Stimulated activated effector memory CD8-positive, alpha-beta T cell treated with anti-CD3 and anti-CD28 coated beads, Interleukin-12 subunit alpha, Interleukin-12 subunit beta, amount 100 ng/mL, for 72 hours (primary cell): ENCODE data around the gene TMEM218.
"Not testable (repeated sequence)": the region's sequence is repeated elsewhere in the genome, so short reads cannot be mapped to it uniquely, and the experiment has no call there.

Experiments used
- ATAC-seq: fragments of 150-1000 bp; cut with Tn5 transposase; 2 replicates; pipeline ENCODE4 v1.10.0; 2021
- DNase-seq, 2 donors: peaks; one replicate each; pipeline ENCODE4 v3.0.0; 2021 to 2022; ENCODE audit warnings: low spot score in 2 of 2
- H3K27ac Mint-ChIP-seq: one replicate; pipeline ENCODE4 v1.8.0; 2022; ENCODE audit warnings: mild to moderate bottlenecking, mixed read lengths
- H3K36me3 Mint-ChIP-seq: one replicate; pipeline ENCODE4 v1.8.0; 2022; ENCODE audit warnings: mild to moderate bottlenecking, mixed read lengths
- H3K4me1 Mint-ChIP-seq: one replicate; pipeline ENCODE4 v1.8.0; 2022; ENCODE audit warnings: mixed read lengths
- H3K4me3 Mint-ChIP-seq: one replicate; pipeline ENCODE4 v1.8.0; 2022; ENCODE audit warnings: mild to moderate bottlenecking, mixed read lengths
- H3K9me3 Mint-ChIP-seq: one replicate; pipeline ENCODE4 v1.8.0; 2022; ENCODE audit warnings: mixed read lengths

The TMEM218 gene

DNA sequence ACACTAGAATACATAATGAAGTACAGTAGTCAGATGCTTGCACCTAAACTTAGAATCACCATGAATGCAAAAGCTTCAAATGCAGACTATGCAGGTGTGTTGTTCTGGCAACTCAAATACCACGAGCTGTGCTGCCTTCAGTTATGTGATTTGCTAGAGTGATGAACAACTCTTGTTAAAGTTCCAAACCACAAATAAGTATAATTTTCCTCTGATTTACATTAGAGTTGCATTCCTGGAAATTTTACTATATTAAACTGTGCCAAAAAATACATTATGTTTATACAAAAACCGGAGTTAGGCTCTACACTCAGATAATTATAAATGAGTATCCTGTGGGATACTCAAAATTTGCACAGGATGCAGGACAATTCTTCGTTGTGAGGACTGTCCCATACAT is 3.0 kb downstream of the TMEM218 start:
- ATAC-seq: no peak
- no peak for DNase-seq
- H3K27ac Mint-ChIP-seq: no peak overlapping the region
- peaks cover 3% of the 10 kb centered on the region for H3K9me3 Mint-ChIP-seq
- peaks cover 11% of the 10 kb centered on the region for H3K36me3 Mint-ChIP-seq
- no peak overlapping the region for H3K4me3 Mint-ChIP-seq
- peaks cover 21% of the 10 kb centered on the region for H3K4me1 Mint-ChIP-seq

DNA sequence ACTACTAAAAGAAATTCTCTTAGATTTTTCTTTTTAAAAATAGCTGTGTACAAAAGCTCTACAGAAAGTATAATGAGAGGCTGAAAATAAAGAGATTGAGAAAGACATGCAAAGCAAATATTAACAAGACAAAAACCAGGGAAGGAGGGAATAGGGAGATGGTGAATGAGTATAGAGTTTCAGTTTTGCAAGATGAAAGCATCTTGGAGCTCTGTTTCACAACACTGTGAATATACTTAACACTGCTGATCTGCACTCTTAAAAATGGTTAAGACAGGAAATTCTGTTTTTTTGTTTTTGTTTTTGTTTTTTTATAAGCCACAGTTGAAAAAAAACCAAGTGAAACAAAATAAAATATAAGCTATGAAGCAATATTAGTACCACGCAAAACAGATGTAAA is 5.5 kb downstream of the TMEM218 start:
- peaks cover 5% of the 10 kb centered on the region for H3K36me3 Mint-ChIP-seq
- H3K9me3 Mint-ChIP-seq: no peaks in the 10 kb centered on the region
- peaks cover 6% of the 10 kb centered on the region for H3K4me1 Mint-ChIP-seq
- ATAC-seq (no peak), DNase-seq (no peak)
- H3K27ac Mint-ChIP-seq: no peak overlapping the region
- H3K4me3 Mint-ChIP-seq: no peak overlapping the region

DNA sequence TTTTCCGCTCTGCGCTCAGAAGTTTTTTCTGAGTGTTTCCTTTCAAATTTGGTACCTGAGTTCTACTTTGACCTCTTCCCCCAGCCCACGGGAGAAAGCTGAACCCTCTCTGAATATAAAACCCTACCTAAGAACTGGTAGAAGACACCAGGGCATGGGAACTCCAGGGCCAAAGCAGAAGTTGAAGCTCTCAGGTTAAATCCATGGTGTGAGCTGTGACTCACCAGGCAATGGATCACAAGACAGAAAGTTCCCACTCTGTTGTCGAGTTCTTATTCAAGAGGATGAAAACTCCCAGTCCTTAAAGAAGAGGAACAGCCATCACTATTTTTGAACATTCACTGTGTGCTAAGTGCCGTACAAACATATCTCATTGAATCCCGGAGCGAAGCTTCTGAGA is 8.9 kb downstream of the TMEM218 start:
- Mint-ChIP-seq H3K9me3 (no peaks in the 10 kb centered on the region), H3K4me1 (no peaks in the 10 kb centered on the region)

GRCh38 chr11:125102025-125102424 is 9.4 kb downstream of the TMEM218 start:
- no peaks in the 10 kb centered on the region for H3K4me1 Mint-ChIP-seq
- H3K9me3 Mint-ChIP-seq: no peaks in the 10 kb centered on the region
- ATAC-seq: no peak
- no peak for DNase-seq
- H3K4me3 Mint-ChIP-seq: no peak overlapping the region
- H3K36me3 Mint-ChIP-seq: peaks cover 27% of the 10 kb centered on the region
- H3K27ac Mint-ChIP-seq: peak overlapping the region; percentile 55

More for the DNA sequence above, 8.9 kb downstream of the TMEM218 start:
- ATAC-seq: no peak
- no peak overlapping the region for H3K4me3 Mint-ChIP-seq
- DNase-seq: no peak
- no peak overlapping the region for H3K27ac Mint-ChIP-seq
- peaks cover 27% of the 10 kb centered on the region for H3K36me3 Mint-ChIP-seq

DNA sequence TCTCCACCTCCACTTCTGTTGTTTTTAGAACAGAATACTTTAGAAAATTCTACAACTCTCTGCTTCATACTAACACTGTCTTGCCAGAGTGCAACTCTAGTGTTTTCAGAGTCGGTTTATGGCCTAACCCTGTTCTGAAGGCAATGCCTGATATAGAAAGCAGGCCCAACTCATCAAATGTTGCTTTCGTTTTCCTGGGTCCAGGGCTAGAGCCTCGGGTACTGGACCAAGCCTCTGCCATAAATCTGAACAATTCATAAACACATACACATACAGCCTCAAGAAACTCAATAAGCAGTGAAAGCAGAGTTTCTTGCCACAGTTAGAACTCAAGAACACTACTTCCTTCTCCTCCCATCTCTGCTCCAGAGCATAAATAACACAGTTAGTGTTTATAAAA is 9.8 kb downstream of the TMEM218 start:
- H3K27ac Mint-ChIP-seq: peak overlapping the region; percentile 55
- no peaks in the 10 kb centered on the region for H3K9me3 Mint-ChIP-seq
- H3K36me3 Mint-ChIP-seq: peaks cover 27% of the 10 kb centered on the region
- no peak for DNase-seq
- no peak for ATAC-seq
- H3K4me1 Mint-ChIP-seq: no peaks in the 10 kb centered on the region
- no peak overlapping the region for H3K4me3 Mint-ChIP-seq

DNA sequence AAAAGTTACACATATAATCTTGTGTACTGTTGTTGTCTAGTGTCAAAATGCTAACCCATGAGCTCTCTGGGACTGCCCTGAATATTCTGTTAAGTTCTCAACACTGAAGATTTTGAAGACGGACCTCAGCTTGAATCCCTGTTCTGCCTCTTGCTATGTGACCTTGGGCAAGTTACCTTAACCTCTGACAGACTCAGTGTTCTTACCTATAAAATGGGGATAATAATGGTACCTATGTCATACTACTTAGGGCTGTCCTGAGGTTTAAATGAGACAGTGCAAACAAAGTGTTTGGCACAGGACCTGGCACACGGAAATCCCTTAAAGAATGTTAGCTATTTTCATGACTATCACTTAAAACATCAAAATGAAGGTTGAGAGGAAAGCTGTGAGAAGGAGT is 11.3 kb downstream of the TMEM218 start:
- H3K4me1 Mint-ChIP-seq: no peaks in the 10 kb centered on the region
- H3K36me3 Mint-ChIP-seq: peaks cover 27% of the 10 kb centered on the region
- ATAC-seq: no peak
- H3K27ac Mint-ChIP-seq: no peak overlapping the region
- no peak overlapping the region for H3K4me3 Mint-ChIP-seq
- DNase-seq: no peak
- H3K9me3 Mint-ChIP-seq: no peaks in the 10 kb centered on the region

DNA sequence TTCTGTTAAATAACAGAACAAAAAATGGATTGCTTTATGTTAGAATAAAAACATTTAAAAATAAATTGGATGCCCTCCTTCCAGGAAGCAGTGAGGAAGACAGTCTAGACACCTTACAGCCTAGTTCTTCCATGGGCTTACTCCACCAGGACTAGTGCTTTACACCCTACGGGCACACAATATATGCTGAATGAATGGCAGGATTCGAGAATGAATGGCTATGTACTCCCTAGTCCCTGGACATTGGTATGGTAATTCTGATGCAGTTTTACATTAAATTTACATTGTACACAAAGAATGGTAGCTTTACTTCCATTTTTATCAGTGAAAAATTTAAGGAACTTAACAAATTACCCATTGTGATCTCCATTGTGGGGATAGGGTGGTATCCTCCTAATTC is 16.7 kb downstream of the TMEM218 start:
- no peak for ATAC-seq
- peaks cover 13% of the 10 kb centered on the region for H3K36me3 Mint-ChIP-seq
- no peaks in the 10 kb centered on the region for H3K4me1 Mint-ChIP-seq
- H3K27ac Mint-ChIP-seq: no peak overlapping the region
- no peaks in the 10 kb centered on the region for H3K9me3 Mint-ChIP-seq
- H3K4me3 Mint-ChIP-seq: no peak overlapping the region
- DNase-seq: no peak

GRCh38 chr11:125093502-125093901 is 17.9 kb downstream of the TMEM218 start:
- Mint-ChIP-seq H3K4me3 (no peak overlapping the region), H3K36me3 (peaks cover 2% of the 10 kb centered on the region), H3K4me1 (no peaks in the 10 kb centered on the region), H3K27ac (peak overlapping the region; percentile 4), H3K9me3 (no peaks in the 10 kb centered on the region)
- DNase-seq: no peak
- no peak for ATAC-seq

DNA sequence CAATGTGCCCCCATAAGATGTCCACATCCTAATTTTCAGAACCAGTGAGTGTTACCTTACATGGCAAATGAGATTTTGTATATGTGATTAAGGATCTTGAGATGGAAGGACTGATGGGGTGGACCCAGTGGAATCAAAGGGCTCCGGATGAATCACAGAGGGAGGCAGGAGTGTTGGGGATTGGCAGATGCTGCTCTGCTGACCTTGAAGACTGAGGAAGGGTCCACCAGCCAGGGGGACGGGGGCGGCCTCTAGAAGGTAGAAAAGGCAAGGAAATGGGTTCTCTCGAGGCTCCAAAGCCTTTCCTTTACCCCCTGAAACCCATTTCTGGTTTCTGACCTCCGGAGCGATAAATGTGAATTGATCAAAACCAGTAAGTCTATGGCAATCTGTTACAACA is 18.8 kb downstream of the TMEM218 start:
- no peak overlapping the region for H3K4me3 Mint-ChIP-seq
- H3K36me3 Mint-ChIP-seq: no peaks in the 10 kb centered on the region
- ATAC-seq (no peak), DNase-seq (no peak)
- H3K27ac Mint-ChIP-seq: peak overlapping the region; percentile 26
- H3K4me1 Mint-ChIP-seq: no peaks in the 10 kb centered on the region
- no peaks in the 10 kb centered on the region for H3K9me3 Mint-ChIP-seq

- DNase-seq: no peak
- H3K36me3 Mint-ChIP-seq: no peaks in the 10 kb centered on the region
- H3K27ac Mint-ChIP-seq: peak overlapping the region; percentile 26
- no peaks in the 10 kb centered on the region for H3K9me3 Mint-ChIP-seq
- H3K4me1 Mint-ChIP-seq: no peaks in the 10 kb centered on the region
- no peak for ATAC-seq
- H3K4me3 Mint-ChIP-seq: no peak overlapping the region
Observed at GRCh38 chr11:125091877-125092664, 19.4 kb downstream of the TMEM218 start.

GRCh38 chr11:125091247-125091876 is 20.1 kb downstream of the TMEM218 start:
- no peaks in the 10 kb centered on the region for H3K36me3 Mint-ChIP-seq
- DNase-seq (no peak), ATAC-seq (peak; percentile 56)
- peaks cover 4% of the 10 kb centered on the region for H3K4me1 Mint-ChIP-seq
- no peaks in the 10 kb centered on the region for H3K9me3 Mint-ChIP-seq
- no peak overlapping the region for H3K4me3 Mint-ChIP-seq
- H3K27ac Mint-ChIP-seq: no peak overlapping the region

DNA sequence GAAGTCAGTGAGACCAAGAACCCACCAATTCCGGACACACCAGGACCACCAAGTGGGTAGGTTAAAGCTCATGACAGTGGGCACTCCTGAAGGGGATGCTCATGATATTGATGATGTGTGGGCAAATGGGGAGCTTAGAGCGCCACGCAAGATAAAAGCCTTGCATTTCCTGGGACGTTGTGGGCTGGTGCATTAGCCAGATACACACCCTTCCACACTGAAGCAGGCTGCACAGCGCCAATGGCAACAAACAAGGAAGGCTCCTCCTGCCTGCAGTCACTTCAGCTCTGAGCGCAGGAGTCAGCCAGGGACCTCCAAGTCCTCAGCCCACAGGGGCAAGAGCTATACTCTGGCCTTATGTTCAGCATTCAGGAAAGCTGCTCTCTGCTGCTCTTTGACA is 20.6 kb downstream of the TMEM218 start:
- Mint-ChIP-seq H3K9me3 (no peaks in the 10 kb centered on the region), H3K27ac (no peak overlapping the region), H3K4me1 (peaks cover 4% of the 10 kb centered on the region), H3K36me3 (no peaks in the 10 kb centered on the region), H3K4me3 (no peak overlapping the region)
- ATAC-seq (no peak), DNase-seq (no peak)

DNA sequence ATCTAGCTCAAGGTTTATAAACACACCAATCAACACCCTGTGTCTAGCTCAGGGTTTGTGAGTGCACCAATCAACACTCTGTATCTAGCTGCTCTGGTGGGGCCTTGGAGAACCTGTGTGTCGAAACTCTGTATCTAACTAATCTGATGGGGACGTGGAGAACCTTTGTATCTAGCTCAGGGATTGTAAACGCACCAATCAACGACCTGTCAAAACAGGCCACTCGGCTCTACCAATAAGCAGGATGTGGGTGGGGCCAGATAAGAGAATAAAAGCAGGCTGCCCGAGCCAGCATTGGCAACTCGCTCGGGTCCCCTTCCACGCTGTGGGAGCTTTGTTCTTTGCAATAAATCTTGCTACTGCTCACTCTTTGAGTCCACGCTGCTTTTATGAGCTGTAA is 21.3 kb downstream of the TMEM218 start:
- not testable (repeated sequence) for ATAC-seq, H3K27ac Mint-ChIP-seq, H3K9me3 Mint-ChIP-seq, DNase-seq, H3K4me1 Mint-ChIP-seq, H3K4me3 Mint-ChIP-seq, H3K36me3 Mint-ChIP-seq

DNA sequence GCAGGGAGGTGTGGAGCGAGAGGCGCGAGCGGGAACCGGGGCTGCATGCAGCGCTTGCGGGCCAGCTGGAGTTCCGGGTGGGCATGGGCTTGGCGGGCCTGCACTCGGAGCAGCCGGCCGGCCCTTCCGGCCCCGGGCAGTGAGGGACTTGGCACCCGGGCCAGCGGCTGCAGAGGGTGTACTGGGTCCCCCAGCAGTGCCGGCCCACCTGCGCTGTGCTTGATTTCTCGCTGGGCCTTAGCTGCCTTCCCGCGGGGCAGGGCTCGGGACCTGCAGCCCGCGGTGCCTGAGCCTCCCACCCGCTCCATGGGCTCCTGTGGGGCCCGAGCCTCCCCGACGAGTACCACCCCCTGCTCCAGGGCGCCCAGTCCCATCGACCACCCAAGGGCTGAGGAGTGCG is 21.9 kb downstream of the TMEM218 start:
- not testable (repeated sequence) for H3K27ac Mint-ChIP-seq, H3K4me1 Mint-ChIP-seq, DNase-seq, ATAC-seq, H3K36me3 Mint-ChIP-seq, H3K9me3 Mint-ChIP-seq, H3K4me3 Mint-ChIP-seq

- peaks cover 4% of the 10 kb centered on the region for H3K4me1 Mint-ChIP-seq
- no peaks in the 10 kb centered on the region for H3K36me3 Mint-ChIP-seq
Observed at GRCh38 chr11:125088576-125089455, 22.6 kb downstream of the TMEM218 start.

More at GRCh38 chr11:125088576-125089455, 22.6 kb downstream of the TMEM218 start:
- Mint-ChIP-seq H3K4me3 (no peak overlapping the region), H3K9me3 (no peaks in the 10 kb centered on the region), H3K27ac (peak overlapping the region; percentile 11)
- ATAC-seq: no peak
- no peak for DNase-seq
